GM10248 (cell line): ENCODE measurements around the gene SLC35D1.
A peak's percentile ranks its signal among the peaks of the same experiment; 100 is the strongest.
"Not testable (repeated sequence)": the region's sequence is repeated elsewhere in the genome, so short reads cannot be mapped to it uniquely, and the experiment has no call there.

Experiments
- CTCF ChIA-PET: fragments of 300-600 bp; sonication (Branson Sonifier 250); formaldehyde crosslinking; extraction: SDS; loops from one replicate; lab custom pipeline; 2021; ENCODE audit warnings: antibody characterized with exemption; lab: Yijun Ruan, JAX
- POLR2A ChIA-PET: fragments of 350-650 bp; sonication (Branson Sonifier 250); formaldehyde crosslinking; extraction: SDS; loops from one replicate; lab custom pipeline; 2020; ENCODE audit warnings: antibody characterized with exemption; lab: Yijun Ruan, JAX
- DNase-seq: peaks from one replicate; pipeline ENCODE4 v3.0.0; 2012; ENCODE audit errors: extremely low spot score
- TF ChIP-seq, protein P1 (sequence below): IDR thresholded peaks from 2 replicates; pipeline ENCODE4 v1.5.1; 2012; ENCODE audit warnings: mild to moderate bottlenecking, low read depth; ENCODE audit errors: extremely low read depth, missing control alignments, control extremely low read depth

The SLC35D1 gene

DNA sequence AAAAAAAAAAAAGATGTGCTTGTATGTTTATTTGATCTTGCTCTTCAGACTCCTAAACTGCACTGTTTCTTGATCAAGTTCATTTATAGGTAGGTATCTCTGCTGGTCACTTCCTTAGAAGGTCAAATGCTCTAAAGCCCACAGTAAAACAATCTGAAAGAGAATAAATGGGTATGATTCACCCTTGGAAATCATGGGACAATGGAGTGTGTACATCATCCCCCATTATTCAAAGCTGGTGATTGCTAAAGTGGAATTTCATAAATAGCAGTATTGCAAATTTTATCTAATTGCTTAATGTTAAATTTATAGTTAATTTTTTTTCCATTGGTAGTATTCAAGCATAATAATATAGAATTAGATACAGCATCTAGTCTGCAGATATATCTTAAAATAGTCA, 75.7 kb downstream of the SLC35D1 start:
- ChIA-PET POLR2A (no interaction called here), CTCF (interaction anchor here (1.1 to 1.6 kb wide), 6 partner anchors 11 to 236 kb away, joined by 3 to 7 read pairs (median 3); no protein-coding TSS in a partner anchor)
- TF ChIP-seq, protein P1, sequence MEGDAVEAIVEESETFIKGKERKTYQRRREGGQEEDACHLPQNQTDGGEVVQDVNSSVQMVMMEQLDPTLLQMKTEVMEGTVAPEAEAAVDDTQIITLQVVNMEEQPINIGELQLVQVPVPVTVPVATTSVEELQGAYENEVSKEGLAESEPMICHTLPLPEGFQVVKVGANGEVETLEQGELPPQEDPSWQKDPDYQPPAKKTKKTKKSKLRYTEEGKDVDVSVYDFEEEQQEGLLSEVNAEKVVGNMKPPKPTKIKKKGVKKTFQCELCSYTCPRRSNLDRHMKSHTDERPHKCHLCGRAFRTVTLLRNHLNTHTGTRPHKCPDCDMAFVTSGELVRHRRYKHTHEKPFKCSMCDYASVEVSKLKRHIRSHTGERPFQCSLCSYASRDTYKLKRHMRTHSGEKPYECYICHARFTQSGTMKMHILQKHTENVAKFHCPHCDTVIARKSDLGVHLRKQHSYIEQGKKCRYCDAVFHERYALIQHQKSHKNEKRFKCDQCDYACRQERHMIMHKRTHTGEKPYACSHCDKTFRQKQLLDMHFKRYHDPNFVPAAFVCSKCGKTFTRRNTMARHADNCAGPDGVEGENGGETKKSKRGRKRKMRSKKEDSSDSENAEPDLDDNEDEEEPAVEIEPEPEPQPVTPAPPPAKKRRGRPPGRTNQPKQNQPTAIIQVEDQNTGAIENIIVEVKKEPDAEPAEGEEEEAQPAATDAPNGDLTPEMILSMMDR: no peak
- no peak for DNase-seq

DNA sequence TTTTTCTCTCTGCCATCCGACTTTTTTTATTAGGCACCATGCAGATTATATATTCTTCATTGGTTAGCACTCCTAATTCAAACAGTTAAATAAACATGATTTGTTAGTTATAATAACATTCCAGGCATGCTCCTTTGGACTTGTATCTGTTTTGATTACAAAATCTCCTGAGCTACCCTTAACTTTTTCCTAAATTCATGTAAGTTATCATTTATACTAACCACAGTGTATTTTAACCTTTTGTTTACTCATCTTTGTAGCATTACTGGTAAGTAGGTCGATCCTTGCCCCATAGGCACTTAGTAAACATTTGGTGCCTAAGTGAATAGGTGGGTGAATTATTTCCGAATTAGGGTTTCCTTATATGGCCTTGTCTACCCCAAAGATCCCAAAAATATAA, 85.4 kb downstream of the SLC35D1 start:
- TF ChIP-seq, protein P1: no peak
- ChIA-PET CTCF (no interaction called here), POLR2A (no interaction called here)
- no peak for DNase-seq

DNA sequence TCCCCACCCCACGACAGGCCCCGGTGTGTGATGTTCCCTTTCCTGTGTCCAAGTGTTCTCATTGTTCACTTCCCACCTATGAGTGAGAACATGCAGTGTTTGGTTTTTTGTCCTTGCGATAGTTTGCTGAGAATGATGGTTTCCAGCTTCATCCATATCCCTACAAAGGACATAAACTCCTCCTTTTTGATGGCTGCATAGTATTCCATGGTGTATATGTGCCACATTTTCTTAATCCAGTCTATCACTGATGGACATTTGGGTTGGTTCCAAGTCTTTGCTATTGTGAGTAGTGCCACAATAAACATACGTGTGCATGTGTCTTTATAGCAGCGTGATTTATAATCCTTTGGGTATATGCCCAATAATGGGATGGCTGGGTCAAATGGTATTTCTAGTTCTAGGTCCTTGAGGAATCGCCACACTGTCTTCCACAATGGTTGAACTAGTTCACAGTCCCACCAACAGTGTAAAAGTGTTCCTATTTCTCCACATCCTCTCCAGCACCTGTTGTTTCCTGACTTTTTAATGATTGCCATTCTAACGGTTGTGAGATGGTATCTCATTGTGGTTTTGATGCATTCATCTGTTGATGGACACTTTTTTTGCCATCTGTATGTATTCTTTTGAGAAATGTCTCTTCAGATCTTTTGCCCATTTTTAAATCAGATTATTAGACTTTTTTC, 87.6 kb downstream of the SLC35D1 start:
- DNase-seq, POLR2A ChIA-PET: not testable (repeated sequence)
- CTCF ChIA-PET: interaction anchor here (1.7 kb wide), 1 partner anchor 11 kb away, joined by 6 read pairs; no protein-coding TSS in a partner anchor

DNA sequence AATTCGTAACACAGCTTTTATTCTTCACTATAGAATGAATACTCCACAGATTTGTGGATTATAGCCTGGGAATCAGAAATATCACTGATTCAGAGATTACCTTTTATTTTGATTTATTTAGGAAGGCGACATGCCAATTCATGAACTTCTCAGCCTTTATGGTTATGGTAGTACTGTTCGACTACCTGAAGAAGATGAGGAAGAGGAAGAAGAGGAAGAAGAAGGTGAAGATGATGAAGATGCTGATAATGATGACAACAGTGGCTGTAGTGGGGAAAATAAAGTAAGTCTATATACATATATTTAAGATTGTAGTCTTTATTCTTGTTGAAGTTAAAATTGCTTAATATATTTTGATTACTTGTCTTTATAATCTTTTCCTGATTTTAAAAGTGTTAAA, 96.0 kb downstream of the SLC35D1 start:
- CTCF ChIA-PET: interaction anchor here (1.4 kb wide), 1 partner anchor 191 kb away, joined by 3 read pairs; no protein-coding TSS in a partner anchor
- TF ChIP-seq, protein P1: no peak
- no peak for DNase-seq
- POLR2A ChIA-PET: no interaction called here

DNA sequence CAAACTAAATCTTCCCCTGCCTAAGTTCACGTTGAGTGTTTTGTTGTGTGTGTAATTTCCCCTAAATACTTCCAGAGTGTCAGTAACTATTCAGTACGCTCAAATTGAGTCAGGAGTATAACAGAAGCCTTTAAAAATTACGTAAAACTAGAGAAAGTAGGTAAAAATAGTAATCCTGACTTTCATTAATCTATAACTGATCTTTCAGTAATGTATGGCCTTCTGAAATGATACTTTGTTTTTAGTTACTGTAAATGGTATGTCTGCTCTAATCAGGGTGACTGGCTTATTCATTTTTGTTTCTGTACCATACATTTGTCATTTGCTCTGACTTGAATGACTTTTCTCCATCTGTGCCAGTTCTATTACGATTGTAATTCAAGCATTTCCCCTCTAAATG, 99.7 kb downstream of the SLC35D1 start:
- TF ChIP-seq, protein P1: no peak
- DNase-seq: peak; percentile 15
- POLR2A ChIA-PET: no interaction called here
- CTCF ChIA-PET: no interaction called here

DNA sequence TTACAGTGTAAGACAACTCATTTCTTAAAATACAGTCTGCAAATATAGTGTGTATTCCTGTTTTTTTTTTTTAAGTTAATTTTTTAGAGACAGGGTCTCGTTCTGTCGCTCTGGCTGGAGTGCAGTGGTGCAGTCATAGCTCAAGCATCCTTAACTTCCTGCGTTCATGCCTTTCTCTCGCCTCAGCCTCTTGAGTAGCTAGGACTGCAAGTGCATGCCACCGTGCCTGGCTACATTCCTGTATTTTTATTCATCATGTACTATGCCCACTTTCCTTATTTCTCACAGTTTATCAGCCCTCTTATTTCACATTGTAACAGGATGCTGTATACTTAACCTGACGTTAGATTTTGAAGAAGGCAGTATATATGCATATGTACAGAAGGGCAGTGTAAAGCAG, 102.4 kb downstream of the SLC35D1 start:
- no peak for DNase-seq
- CTCF ChIA-PET: interaction anchor here (1.0 kb wide), 1 partner anchor 198 kb away, joined by 3 read pairs; no protein-coding TSS in a partner anchor
- TF ChIP-seq, protein P1: no peak
- POLR2A ChIA-PET: interaction anchor here (0.6 kb wide), 1 partner anchor 9 kb away, joined by 3 read pairs; no protein-coding TSS in a partner anchor
